Measurements from ENCODE around the gene STEAP2.

DNA sequence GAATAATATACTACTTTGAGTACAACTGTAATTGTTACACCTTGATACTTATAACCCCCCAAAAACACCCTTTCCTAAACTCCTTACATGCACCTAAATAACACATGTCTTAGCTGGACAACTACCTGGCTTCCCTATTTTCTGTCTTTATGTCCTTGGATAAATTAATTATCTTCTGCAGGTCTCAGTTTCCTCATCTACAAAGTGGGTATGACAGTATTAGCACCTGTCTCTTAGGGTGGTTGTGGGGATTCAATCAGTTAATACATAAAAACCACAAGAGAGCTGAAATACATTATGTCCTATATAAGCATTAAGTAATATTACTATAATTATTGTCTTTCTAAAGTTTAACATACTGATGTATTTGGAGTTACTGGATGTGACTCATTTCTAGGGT lies 10.8 kb downstream of the STEAP2 start:
- no peak for TF ChIP-seq CTCF (IDR thresholded peaks at IDR 0.05)
- no peak for TF ChIP-seq EP300 (IDR thresholded peaks at IDR 0.05)
- no peak for TF ChIP-seq POLR2A (IDR thresholded peaks at IDR 0.05)

Data from ovary (tissue), 3 donors.